Right cardiac atrium (tissue), 5 donors: ENCODE data around the gene ZNF521. TPM values are rescaled to one million over a fixed set of nuclear protein-coding genes. Genes with fewer than 3 reads are reported as not detected.
"Not testable (repeated sequence)": the region's sequence is repeated elsewhere in the genome, so short reads cannot be mapped to it uniquely, and the experiment has no call there.

Source experiments
- ATAC-seq, 2 donors: fragments of 200-7000 bp; cut with Tn5 transposase; one replicate each; pipeline versions ENCODE4 v1.8.0 to v1.9.1; 2020; ENCODE audit warnings: moderate library complexity in 2 of 2, mild to moderate bottlenecking in 1 of 2
- DNase-seq, 3 donors: peaks; one replicate each; pipeline ENCODE4 v3.0.0-alpha.2; 2020
- H3K27ac ChIP-seq: one replicate; pipeline ENCODE4 v1.5.1; 2013; ENCODE audit warnings: mild to moderate bottlenecking, low read length, control low read depth, moderate library complexity
- H3K27me3 ChIP-seq: one replicate; pipeline ENCODE4 v1.6.1; 2013; ENCODE audit not compliant: control insufficient read depth, insufficient read depth
- H3K4me1 ChIP-seq: one replicate; pipeline ENCODE4 v1.6.1; 2013; ENCODE audit warnings: low read length; ENCODE audit not compliant: control insufficient read depth, insufficient read depth
- H3K4me3 ChIP-seq: one replicate; pipeline ENCODE4 v1.5.1; 2013; ENCODE audit warnings: low read length, control low read depth
- H3K9me3 ChIP-seq: one replicate; pipeline ENCODE4 v1.6.1; 2013; ENCODE audit warnings: low read length; ENCODE audit not compliant: control insufficient read depth
- WGBS: extraction: QIAGEN DNeasy Blood & Tissue Kit; methylation state at CpG from one replicate; pipeline ENCODE4 v1.1.7; 2013; 5-methylcytosine and 5-hydroxymethylcytosine counted together
- intact Hi-C, 4 donors: fragments of 100-400 bp; cut with DNase I; formaldehyde crosslinking; loops; one replicate each; pipeline versions ENCODE4 v1.11.0 to v1.14.0; 2022 to 2023
- polyA plus RNA-seq: library from polyadenylated mRNA; stranded (reverse); fragments of 200-250 nt; gene quantifications from one replicate; pipeline ENCODE4 v1.2.3, GENCODE V29; 2013
- total RNA-seq, 4 donors: library from RNA; stranded (reverse); fragmentation: NEBNext Ultra II Directional; extraction: Animal tissue kit (Norgen Biotek cat#: 25700); gene quantifications; one replicate each; pipeline ENCODE4 v1.2.1, GENCODE V29; 2021
- donor health status: healthy with polysubstance abuse.
- donor health status: DM: no; HTN: yes; CAD: no.
- donor health status: DM: no; HTN: no; CAD: no.
- donor health status: DM: no; HTN: yes; CAD: no; lungs with severe emphysema.
- donor health status: DM: yes; HTN: yes; CAD: no.

The ZNF521 gene
- total and polyA plus RNA-seq, 5 donors: 7.2 to 54.5 (median 38.8) TPM

- ATAC-seq (no peak), DNase-seq (no peak)
- Histone ChIP-seq H3K4me1 (peaks cover 13% of the 10 kb centered on the region), H3K4me3 (no peak overlapping the region), H3K27ac (no peak overlapping the region), H3K27me3 (no peaks in the 10 kb centered on the region), H3K9me3 (no peaks in the 10 kb centered on the region)
- intact Hi-C loops: no loop called here
- 66% methylated on average over 3 of the region's 3 CpGs for WGBS
Measured at GRCh38 chr18:25279556-25279955, 72.4 kb downstream of the ZNF521 start.

GRCh38 chr18:25279133-25279532, 72.8 kb downstream of the ZNF521 start:
- WGBS: 40% methylated on average over 2 of the region's 2 CpGs
- Histone ChIP-seq H3K9me3 (no peaks in the 10 kb centered on the region), H3K4me1 (peaks cover 13% of the 10 kb centered on the region), H3K4me3 (no peak overlapping the region), H3K27ac (no peak overlapping the region), H3K27me3 (no peaks in the 10 kb centered on the region)
- ATAC-seq (no peak), DNase-seq (no peak)
- intact Hi-C loops: no loop called here

GRCh38 chr18:25278394-25278793, 73.6 kb downstream of the ZNF521 start:
- Histone ChIP-seq H3K4me1 (peaks cover 13% of the 10 kb centered on the region), H3K4me3 (no peak overlapping the region), H3K27ac (no peak overlapping the region), H3K9me3 (no peaks in the 10 kb centered on the region), H3K27me3 (no peaks in the 10 kb centered on the region)
- intact Hi-C loops: no loop called here
- ATAC-seq (no peak), DNase-seq (no peak)
- 60% methylated on average over 4 of the region's 4 CpGs for WGBS

- intact Hi-C loops: no loop called here
- no peak overlapping the region for H3K4me3 ChIP-seq
- ATAC-seq (peak; percentile 80 to 91), DNase-seq (peak; percentile 45 to 69 (median 61))
- H3K27ac ChIP-seq: peak overlapping the region; percentile 11
- no peaks in the 10 kb centered on the region for H3K27me3 ChIP-seq
- 57% methylated on average over 11 of the region's 11 CpGs for WGBS
- peaks cover 6% of the 10 kb centered on the region for H3K4me1 ChIP-seq
- H3K9me3 ChIP-seq: no peaks in the 10 kb centered on the region
Measured at GRCh38 chr18:25275412-25276001, 76.5 kb downstream of the ZNF521 start.

GRCh38 chr18:25274926-25275325, 77.0 kb downstream of the ZNF521 start:
- Histone ChIP-seq H3K4me1 (peaks cover 6% of the 10 kb centered on the region), H3K9me3 (no peaks in the 10 kb centered on the region), H3K27me3 (no peaks in the 10 kb centered on the region), H3K4me3 (no peak overlapping the region), H3K27ac (no peak overlapping the region)
- DNase-seq (no peak), ATAC-seq (no peak)
- intact Hi-C loops: no loop called here
- 91% methylated on average over 4 of the region's 4 CpGs for WGBS

GRCh38 chr18:25266931-25267527, 84.9 kb downstream of the ZNF521 start:
- not testable (repeated sequence) for H3K9me3 ChIP-seq, DNase-seq
- WGBS: 73% methylated on average over 12 of the region's 12 CpGs

GRCh38 chr18:25262920-25263319, 89.0 kb downstream of the ZNF521 start:
- ATAC-seq (peak; percentile 33 to 64), DNase-seq (no peak)
- Histone ChIP-seq H3K9me3 (no peaks in the 10 kb centered on the region), H3K27ac (no peak overlapping the region), H3K4me3 (no peak overlapping the region), H3K4me1 (peaks cover 7% of the 10 kb centered on the region), H3K27me3 (no peaks in the 10 kb centered on the region)
- WGBS: 35% methylated on average over 2 of the region's 2 CpGs
- intact Hi-C loops: no loop called here

More at GRCh38 chr18:25266931-25267527, 84.9 kb downstream of the ZNF521 start:
- H3K4me1 ChIP-seq, ATAC-seq, H3K4me3 ChIP-seq, intact Hi-C loops, H3K27ac ChIP-seq, H3K27me3 ChIP-seq: not testable (repeated sequence)

GRCh38 chr18:25261768-25262167, 90.2 kb downstream of the ZNF521 start:
- Histone ChIP-seq H3K4me3 (no peak overlapping the region), H3K27ac (no peak overlapping the region), H3K27me3 (no peaks in the 10 kb centered on the region), H3K9me3 (no peaks in the 10 kb centered on the region), H3K4me1 (peaks cover 3% of the 10 kb centered on the region)
- 84% methylated on average over 5 of the region's 5 CpGs for WGBS
- DNase-seq: no peak
- intact Hi-C loops: no loop called here
- no peak for ATAC-seq

GRCh38 chr18:25256439-25256838, 95.5 kb downstream of the ZNF521 start:
- DNase-seq (no peak), ATAC-seq (no peak)
- H3K9me3 ChIP-seq: no peaks in the 10 kb centered on the region
- peaks cover 2% of the 10 kb centered on the region for H3K4me1 ChIP-seq
- 80% methylated on average over 4 of the region's 4 CpGs for WGBS
- no peak overlapping the region for H3K27ac ChIP-seq
- H3K27me3 ChIP-seq: no peaks in the 10 kb centered on the region
- H3K4me3 ChIP-seq: no peak overlapping the region
- intact Hi-C loops: no loop called here

- 52% methylated on average over 1 of the region's 1 CpG for WGBS
- Histone ChIP-seq H3K27ac (no peak overlapping the region), H3K4me3 (no peak overlapping the region), H3K9me3 (no peaks in the 10 kb centered on the region), H3K4me1 (no peaks in the 10 kb centered on the region), H3K27me3 (no peaks in the 10 kb centered on the region)
- intact Hi-C loops: no loop called here
- ATAC-seq: peak; percentile 29 to 52
- DNase-seq: no peak
Measured at GRCh38 chr18:25253779-25254178, 98.2 kb downstream of the ZNF521 start.

GRCh38 chr18:25253136-25253535, 98.8 kb downstream of the ZNF521 start:
- DNase-seq (no peak), ATAC-seq (no peak)
- intact Hi-C loops: no loop called here
- Histone ChIP-seq H3K27ac (no peak overlapping the region), H3K27me3 (no peaks in the 10 kb centered on the region), H3K9me3 (no peaks in the 10 kb centered on the region), H3K4me3 (no peak overlapping the region), H3K4me1 (no peaks in the 10 kb centered on the region)
- WGBS: 44% methylated on average over 1 of the region's 1 CpG
